HepG2 (cell line): ENCODE results near the gene MYLK2. TPM values are rescaled to one million over a fixed set of nuclear protein-coding genes. Genes with fewer than 3 reads are reported as not detected.

Experiments used
- ATAC-seq: fragments of 200-7000 bp; cut with Tn5 transposase; 3 replicates; pipeline ENCODE4 v1.9.1; 2020; ENCODE audit warnings: mild to moderate bottlenecking, moderate library complexity
- BruUV-seq: library from RNA; stranded (reverse); fragments of 400-500 nt; replicated peaks from 2 replicates; lab custom pipeline; 2021; lab: Mats Ljungman, UMichigan
- CTCF ChIA-PET: fragments of 300-600 bp; formaldehyde crosslinking; extraction: SDS; loops from one replicate; lab custom pipeline; 2021; ENCODE audit warnings: low total read pairs, inconsistent platforms, low intra/inter-chr PET ratio; lab: Yijun Ruan, JAX
- POLR2A ChIA-PET: fragments of 350-600 bp; sonication (Branson Sonifier 250); formaldehyde crosslinking; loops from one replicate; lab custom pipeline; 2020; ENCODE audit warnings: antibody characterized with exemption, inconsistent platforms; lab: Yijun Ruan, JAX
- DNase-seq: peaks from one replicate; pipeline ENCODE4 v3.0.0-alpha.2; 2015; ENCODE audit warnings: low spot score
- FAIRE-seq: peaks from 3 replicates; lab custom pipeline; 2011; peaks lifted over from hg19 to GRCh38; lab: Jason Lieb, UNC
- H2AFZ ChIP-seq: one replicate; pipeline ENCODE4 v1.6.1; 2011; ENCODE audit warnings: low read length, inconsistent platforms
- H3K27ac ChIP-seq: fragments of 300-600 bp; 3 replicates; pipeline ENCODE4 v1.8.0; 2011; ENCODE audit warnings: mixed run types, mild to moderate bottlenecking, mixed read lengths, low read length, inconsistent platforms; ENCODE audit not compliant: insufficient read depth; ENCODE audit errors: extremely low read length
- H3K27me3 ChIP-seq, 2 experiments: fragments of 200-600 bp in 1 of 2; 2 replicates in 1 of 2; 3 replicates in 1 of 2; pipeline versions ENCODE4 v1.6.0 to v1.8.0; 2011; ENCODE audit warnings: low read length in 2 of 2, mild to moderate bottlenecking in 2 of 2, moderate library complexity in 2 of 2, inconsistent platforms in 1 of 2; ENCODE audit not compliant: insufficient read depth in 2 of 2, control insufficient read depth in 1 of 2
- H3K36me3 ChIP-seq, 2 experiments: fragments of 200-600 bp in 1 of 2; replicated peaks in 1 of 2; 2 replicates in 1 of 2; 3 replicates in 1 of 2; pipeline versions ENCODE4 v1.5.1 to v1.8.0; 2011; ENCODE audit warnings: low read length in 2 of 2, inconsistent platforms in 1 of 2; ENCODE audit not compliant: insufficient read depth in 2 of 2, control insufficient read depth in 1 of 2
- H3K4me1 ChIP-seq: 2 replicates; pipeline ENCODE4 v1.5.1; 2012; ENCODE audit warnings: low read length, inconsistent platforms; ENCODE audit not compliant: insufficient read depth
- H3K4me2 ChIP-seq: 2 replicates; pipeline ENCODE4 v1.6.0; 2011; ENCODE audit warnings: low read depth, low read length, inconsistent platforms
- H3K4me3 ChIP-seq, 3 experiments: fragments of 200-600 bp in 1 of 3; sonication (generic), shearing (Covaris generic) in 1 of 3; replicated peaks in 1 of 3; 2 replicates each; pipeline ENCODE4 v1.5.1; 2011 to 2016; ENCODE audit warnings: low read length in 3 of 3, inconsistent platforms in 2 of 3, low read depth in 2 of 3, mild to moderate bottlenecking in 2 of 3, control low read depth in 1 of 3, mixed read lengths in 1 of 3; ENCODE audit not compliant: insufficient read depth in 1 of 3
- H3K79me2 ChIP-seq: one replicate; pipeline ENCODE4 v1.6.1; 2011; ENCODE audit warnings: low read length, inconsistent platforms; ENCODE audit not compliant: insufficient read depth
- H3K9ac ChIP-seq: 2 replicates; pipeline ENCODE4 v1.6.0; 2011; ENCODE audit warnings: mild to moderate bottlenecking, low read depth, low read length, inconsistent platforms; ENCODE audit not compliant: insufficient read depth
- H3K9me3 ChIP-seq: 2 replicates; pipeline ENCODE4 v1.5.1; 2012; ENCODE audit warnings: mild to moderate bottlenecking, low read length
- H4K20me1 ChIP-seq: 2 replicates; pipeline ENCODE4 v1.6.0; 2011; ENCODE audit warnings: inconsistent platforms, mild to moderate bottlenecking, low read length, moderate library complexity; ENCODE audit not compliant: insufficient read depth
- HDAC1 ChIP-seq: sonication (generic); formaldehyde crosslinking; IDR thresholded peaks from 2 replicates; pipeline ENCODE4 v1.5.1; 2020; ENCODE audit warnings: mild to moderate bottlenecking, missing genetic modification reagents
- NFKBIZ ChIP-seq: IDR thresholded peaks from 2 replicates; pipeline ENCODE4 v1.6.1; 2018; ENCODE audit warnings: missing genetic modification reagents, missing compliant biosample characterization
- PAWR ChIP-seq: sonication (generic); formaldehyde crosslinking; IDR thresholded peaks from 2 replicates; pipeline ENCODE4 v1.4.0; 2020; ENCODE audit warnings: missing genetic modification reagents, mild to moderate bottlenecking, borderline replicate concordance
- ZNF768 ChIP-seq: sonication (generic); formaldehyde crosslinking; IDR thresholded peaks from 2 replicates; pipeline ENCODE4 v1.4.0; 2020; ENCODE audit warnings: missing genetic modification reagents
- WGBS: methylation state at CpG from one replicate; pipeline ENCODE4 v1.1.6; 2017; ENCODE audit warnings: low lambda C conversion rate; 5-methylcytosine and 5-hydroxymethylcytosine counted together
- in situ Hi-C: cut with HindIII; loops from 2 replicates; pipeline ENCODE4 v1.10.0; 2017; ENCODE audit warnings: low pct_unique_long_range_greater_than_20kb; ENCODE audit not compliant: extremely low pct_ligation_motif_present
- intact Hi-C: fragments of 100-400 bp; cut with micrococcal nuclease; formaldehyde crosslinking; loops from one replicate; pipeline ENCODE4 v1.10.0; 2022; ENCODE audit not compliant: unreplicated experiment
- polyA plus RNA-seq, 8 experiments: library from polyadenylated mRNA; depleted of rRNA in 3 of 8; stranded (reverse) in 7 of 8; unstranded in 1 of 8; fragments of >200 nt; fragmentation: Illumina TruSeq in 4 of 8; extraction: Trizol in 4 of 8; gene quantifications; 2 replicates each; pipeline versions ENCODE4 v1.2.1 to v1.2.3, GENCODE V29; 2011 to 2016; ENCODE audit warnings: low read depth in 4 of 8, missing spikeins in 1 of 8, mixed read lengths in 1 of 8; ENCODE audit not compliant: insufficient read depth in 1 of 8
- total RNA-seq, 5 experiments: library from RNA; depleted of rRNA; stranded (reverse); fragments of >200 nt; fragmentation: Illumina TruSeq; extraction: Trizol; gene quantifications; 2 replicates each; pipeline ENCODE4 v1.2.3, GENCODE V29; 2016; ENCODE audit warnings: low read depth in 1 of 5
- TF ChIP-seq, protein P1 (sequence below): sonication (generic); formaldehyde crosslinking; IDR thresholded peaks from 2 replicates; pipeline ENCODE4 v1.9.0; 2022; ENCODE audit warnings: missing genetic modification reagents, mild to moderate bottlenecking, borderline replicate concordance

The MYLK2 gene
- total and polyA plus RNA-seq, 2 of the 13 experiments (the other 11 are each of a cell fraction or from before 2014, with no cell fraction given): 0.27 TPM; not detected in 1

DNA sequence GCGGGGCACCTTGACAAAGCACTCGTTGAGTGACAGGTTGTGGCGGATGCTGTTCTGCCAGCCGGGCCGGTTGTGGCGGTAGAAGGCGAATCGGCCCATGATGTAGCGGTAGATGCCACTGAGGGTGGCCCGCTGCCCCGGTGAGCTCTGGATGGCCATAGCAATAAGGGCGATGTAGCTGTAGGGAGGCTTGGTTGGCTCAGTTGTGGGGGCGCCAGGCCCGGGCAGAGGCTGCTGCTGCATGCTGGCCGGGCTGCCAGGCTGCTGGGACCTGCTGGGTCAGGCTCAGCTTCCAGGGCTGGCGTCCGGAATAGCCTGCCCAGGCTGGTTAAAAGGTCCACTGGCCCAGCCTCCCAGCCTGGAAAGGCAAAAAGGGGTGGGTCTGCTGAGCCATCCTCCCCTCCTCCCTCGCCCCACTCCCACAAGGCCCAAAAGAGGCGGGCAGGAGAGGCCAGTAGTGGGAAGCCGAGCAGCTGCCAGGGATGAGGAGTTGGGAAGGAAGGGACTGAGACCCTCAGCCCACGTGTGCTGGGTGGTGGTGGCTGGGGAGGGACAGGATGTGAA lies 26.2 kb downstream of the MYLK2 start, which contains the start of gene FOXS1:
Gene FOXS1, minus strand, starts transcription at position 305 of the 564 bp plus-strand sequence. Its CDS starts 62 bp downstream, at position 243.
- no peak within 1 kb of the TSS for H3K4me3 ChIP-seq
- H3K36me3 ChIP-seq: no peaks in the 10 kb centered on the region
- no peak for TF ChIP-seq PAWR (CRISPR knock-in tag)
- no peak for TF ChIP-seq HDAC1 (CRISPR knock-in tag)
- 0 out of 2 replicates have a peak, but pooled peaks have one; percentile 1 for TF ChIP-seq ZNF768 (CRISPR knock-in tag)
- TF ChIP-seq, protein P1, sequence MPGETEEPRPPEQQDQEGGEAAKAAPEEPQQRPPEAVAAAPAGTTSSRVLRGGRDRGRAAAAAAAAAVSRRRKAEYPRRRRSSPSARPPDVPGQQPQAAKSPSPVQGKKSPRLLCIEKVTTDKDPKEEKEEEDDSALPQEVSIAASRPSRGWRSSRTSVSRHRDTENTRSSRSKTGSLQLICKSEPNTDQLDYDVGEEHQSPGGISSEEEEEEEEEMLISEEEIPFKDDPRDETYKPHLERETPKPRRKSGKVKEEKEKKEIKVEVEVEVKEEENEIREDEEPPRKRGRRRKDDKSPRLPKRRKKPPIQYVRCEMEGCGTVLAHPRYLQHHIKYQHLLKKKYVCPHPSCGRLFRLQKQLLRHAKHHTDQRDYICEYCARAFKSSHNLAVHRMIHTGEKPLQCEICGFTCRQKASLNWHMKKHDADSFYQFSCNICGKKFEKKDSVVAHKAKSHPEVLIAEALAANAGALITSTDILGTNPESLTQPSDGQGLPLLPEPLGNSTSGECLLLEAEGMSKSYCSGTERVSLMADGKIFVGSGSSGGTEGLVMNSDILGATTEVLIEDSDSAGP (CRISPR knock-in tag): peak; percentile 40; the same call in 1 of the 2 replicates
- no peak for TF ChIP-seq NFKBIZ (CRISPR knock-in tag)
- in situ Hi-C loops (no loop called here), intact Hi-C loops (no loop called here)
- H3K4me1 ChIP-seq: peaks cover 8% of the 10 kb centered on the region; the same call in 1 of the 2 replicates
- ChIA-PET POLR2A (no interaction called here), CTCF (interaction anchor here (3.7 kb wide), 1 partner anchor 22 kb away, joined by 70 read pairs; no protein-coding TSS in a partner anchor)
- DNase-seq (no peak), FAIRE-seq (no peak), ATAC-seq (no peak; the same call in 2 of the 3 replicates)
- no peaks in the 10 kb centered on the region for H3K9me3 ChIP-seq
- no peak within 1 kb of the TSS for H2AFZ ChIP-seq
- H3K79me2 ChIP-seq: no peaks in the 10 kb centered on the region
- no peak within 1 kb of the TSS for H3K27ac ChIP-seq
- H3K4me2 ChIP-seq: no peak within 1 kb of the TSS
- no peaks in the 10 kb centered on the region for H4K20me1 ChIP-seq
- 47% methylated on average over 19 of the region's 21 CpGs for WGBS
- no TSS peak for BruUV-seq
- no peak within 1 kb of the TSS for H3K9ac ChIP-seq
- H3K27me3 ChIP-seq: peaks cover 22 to 79% of the 10 kb centered on the region in 2 experiments
